Cardiac muscle cell (in vitro differentiated cells and primary cell): ENCODE results near the gene SPATA20. TPM values are rescaled to one million over a fixed set of nuclear protein-coding genes. Genes with fewer than 3 reads are reported as not detected.

Experiments
- DNase-seq, 2 donors: peaks; one replicate each; pipeline versions ENCODE4 v3.0.0 to v3.0.0-alpha.2; 2010 to 2017; ENCODE audit warnings: low read depth in 1 of 2, low spot score in 1 of 2
- H3K27ac ChIP-seq: fragments of 200-600 bp; sonication (generic); 2 replicates; pipeline ENCODE4 v1.5.1; 2016
- H3K27me3 ChIP-seq: fragments of 200-600 bp; sonication (generic); 2 replicates; pipeline ENCODE4 v1.6.0; 2016; ENCODE audit warnings: control low read depth
- H3K36me3 ChIP-seq: fragments of 200-600 bp; sonication (generic); 2 replicates; pipeline ENCODE4 v1.5.1; 2016; ENCODE audit warnings: control low read depth
- H3K4me1 ChIP-seq: fragments of 200-600 bp; sonication (generic); 2 replicates; pipeline ENCODE4 v1.8.1; 2017; ENCODE audit warnings: low read depth, mild to moderate bottlenecking, mixed run types
- H3K4me3 ChIP-seq: fragments of 200-600 bp; sonication (generic); 2 replicates; pipeline ENCODE4 v1.5.1; 2016; ENCODE audit warnings: mild to moderate bottlenecking
- H3K9me3 ChIP-seq: fragments of 200-600 bp; sonication (generic); 2 replicates; pipeline ENCODE4 v1.5.1; 2017; ENCODE audit warnings: low read depth, mild to moderate bottlenecking, control low read depth
- polyA plus RNA-seq: library from polyadenylated mRNA; unstranded; fragments of >200 nt; fragmentation: Nextera tagmentation; extraction: Ambion mirVana; gene quantifications from 2 replicates; pipeline ENCODE4 v1.2.1, GENCODE V29; 2016
- total RNA-seq: library from RNA; depleted of rRNA; stranded (reverse); fragments of >200 nt; gene quantifications from 2 replicates; pipeline ENCODE4 v1.2.3, GENCODE V29; 2016
- TF ChIP-seq, protein P1 (sequence below): IDR thresholded peaks from 2 replicates; pipeline ENCODE4 v1.5.1; 2012; ENCODE audit warnings: low read depth, mild to moderate bottlenecking, low read length

Gene SPATA20
- total and polyA plus RNA-seq, 2 experiments from 2014 or later: 103 to 216 TPM

GRCh38 chr17:50547736-50548083 lies 736 bp downstream of the SPATA20 start:
- H3K36me3 ChIP-seq: no peaks in the 10 kb centered on the region
- TF ChIP-seq, protein P1, sequence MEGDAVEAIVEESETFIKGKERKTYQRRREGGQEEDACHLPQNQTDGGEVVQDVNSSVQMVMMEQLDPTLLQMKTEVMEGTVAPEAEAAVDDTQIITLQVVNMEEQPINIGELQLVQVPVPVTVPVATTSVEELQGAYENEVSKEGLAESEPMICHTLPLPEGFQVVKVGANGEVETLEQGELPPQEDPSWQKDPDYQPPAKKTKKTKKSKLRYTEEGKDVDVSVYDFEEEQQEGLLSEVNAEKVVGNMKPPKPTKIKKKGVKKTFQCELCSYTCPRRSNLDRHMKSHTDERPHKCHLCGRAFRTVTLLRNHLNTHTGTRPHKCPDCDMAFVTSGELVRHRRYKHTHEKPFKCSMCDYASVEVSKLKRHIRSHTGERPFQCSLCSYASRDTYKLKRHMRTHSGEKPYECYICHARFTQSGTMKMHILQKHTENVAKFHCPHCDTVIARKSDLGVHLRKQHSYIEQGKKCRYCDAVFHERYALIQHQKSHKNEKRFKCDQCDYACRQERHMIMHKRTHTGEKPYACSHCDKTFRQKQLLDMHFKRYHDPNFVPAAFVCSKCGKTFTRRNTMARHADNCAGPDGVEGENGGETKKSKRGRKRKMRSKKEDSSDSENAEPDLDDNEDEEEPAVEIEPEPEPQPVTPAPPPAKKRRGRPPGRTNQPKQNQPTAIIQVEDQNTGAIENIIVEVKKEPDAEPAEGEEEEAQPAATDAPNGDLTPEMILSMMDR: no peak
- no peak overlapping the region for H3K27ac ChIP-seq
- H3K27me3 ChIP-seq: no peaks in the 10 kb centered on the region
- DNase-seq: no peak
- H3K9me3 ChIP-seq: no peaks in the 10 kb centered on the region
- H3K4me1 ChIP-seq: peaks cover 2% of the 10 kb centered on the region
- peak overlapping the region; percentile 46 for H3K4me3 ChIP-seq

- H3K36me3 ChIP-seq: no peaks in the 10 kb centered on the region
- H3K4me3 ChIP-seq: no peak overlapping the region
- TF ChIP-seq, protein P1: no peak
- H3K27me3 ChIP-seq: no peaks in the 10 kb centered on the region
- no peaks in the 10 kb centered on the region for H3K4me1 ChIP-seq
- H3K27ac ChIP-seq: no peak overlapping the region
- DNase-seq: no peak
- H3K9me3 ChIP-seq: no peaks in the 10 kb centered on the region
Measured at GRCh38 chr17:50548831-50549230, 1.9 kb downstream of the SPATA20 start.

- no peak for DNase-seq
- no peak overlapping the region for H3K4me3 ChIP-seq
- TF ChIP-seq, protein P1: no peak
Measured at GRCh38 chr17:50549256-50549941, 2.4 kb downstream of the SPATA20 start.

DNA sequence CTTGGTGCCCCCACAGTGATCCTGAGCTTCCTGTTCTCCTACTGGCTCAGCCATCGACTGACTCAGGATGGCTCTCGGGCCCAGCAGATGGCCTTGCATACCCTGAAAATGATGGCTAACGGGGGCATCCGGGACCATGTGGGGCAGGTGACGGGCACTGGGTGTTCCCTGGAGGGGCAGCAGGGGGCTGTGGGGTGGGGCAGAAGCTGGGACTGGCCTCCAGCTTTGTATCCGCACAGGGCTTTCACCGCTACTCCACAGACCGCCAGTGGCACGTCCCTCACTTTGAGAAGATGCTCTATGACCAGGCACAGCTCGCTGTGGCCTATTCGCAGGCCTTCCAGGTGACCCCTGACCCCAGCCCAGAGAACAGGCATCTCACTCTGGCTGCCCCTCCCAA lies 3.0 kb downstream of the SPATA20 start:
- DNase-seq: no peak
- Histone ChIP-seq H3K4me1 (no peaks in the 10 kb centered on the region), H3K36me3 (no peaks in the 10 kb centered on the region)

More at GRCh38 chr17:50549256-50549941, 2.4 kb downstream of the SPATA20 start:
- Histone ChIP-seq H3K36me3 (no peaks in the 10 kb centered on the region), H3K27me3 (no peaks in the 10 kb centered on the region), H3K4me1 (no peaks in the 10 kb centered on the region), H3K27ac (no peak overlapping the region), H3K9me3 (no peaks in the 10 kb centered on the region)

DNA sequence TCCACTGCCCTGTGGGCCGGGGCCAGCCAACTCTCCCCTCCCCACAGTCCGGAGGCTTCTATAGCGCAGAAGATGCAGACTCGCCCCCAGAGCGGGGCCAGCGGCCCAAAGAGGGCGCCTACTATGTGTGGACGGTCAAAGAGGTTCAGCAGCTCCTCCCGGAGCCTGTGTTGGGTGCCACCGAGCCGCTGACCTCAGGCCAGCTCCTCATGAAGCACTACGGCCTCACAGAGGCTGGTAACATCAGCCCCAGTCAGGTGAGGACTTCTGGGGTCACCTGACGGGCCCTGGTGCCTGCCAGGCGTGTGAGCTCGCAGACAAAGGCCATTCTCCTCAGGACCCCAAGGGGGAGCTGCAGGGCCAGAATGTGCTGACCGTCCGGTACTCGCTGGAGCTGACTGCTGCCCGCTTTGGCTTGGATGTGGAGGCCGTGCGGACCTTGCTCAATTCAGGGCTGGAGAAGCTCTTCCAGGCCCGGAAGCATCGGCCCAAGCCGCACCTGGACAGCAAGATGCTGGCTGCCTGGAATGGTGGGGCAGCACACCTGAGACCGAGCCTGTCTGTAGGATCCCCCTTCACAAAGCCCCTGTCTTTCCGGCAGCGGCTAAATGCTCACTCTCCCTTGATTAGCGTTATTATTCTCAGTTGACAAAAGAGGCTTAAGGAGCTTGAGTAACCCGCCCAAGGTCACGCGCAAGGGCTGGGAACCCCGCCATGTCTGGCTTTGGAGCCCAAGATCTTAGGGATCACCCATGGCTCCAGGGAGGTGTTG lies 3.9 kb downstream of the SPATA20 start:
- TF ChIP-seq, protein P1: peak; percentile 91
- Histone ChIP-seq H3K36me3 (no peaks in the 10 kb centered on the region), H3K9me3 (no peaks in the 10 kb centered on the region), H3K4me3 (no peak overlapping the region), H3K27me3 (no peaks in the 10 kb centered on the region), H3K27ac (no peak overlapping the region), H3K4me1 (no peaks in the 10 kb centered on the region)
- peak; percentile 93 to 94 for DNase-seq

More for the DNA sequence above, 3.0 kb downstream of the SPATA20 start:
- Histone ChIP-seq H3K27ac (no peak overlapping the region), H3K27me3 (no peaks in the 10 kb centered on the region), H3K9me3 (no peaks in the 10 kb centered on the region), H3K4me3 (no peak overlapping the region)
- TF ChIP-seq, protein P1: no peak
